HG03045 (cell line): ENCODE results near the gene AKIRIN1.
"Not testable (repeated sequence)": the region's sequence is repeated elsewhere in the genome, so short reads cannot be mapped to it uniquely, and the experiment has no call there.

Experiments
- ATAC-seq: cut with Tn5 transposase; IDR thresholded peaks from one replicate; pipeline ENCODE4 v1.9.1; 2021; ENCODE audit warnings: mild to moderate bottlenecking, moderate library complexity; ENCODE audit not compliant: unreplicated experiment

Gene AKIRIN1

DNA sequence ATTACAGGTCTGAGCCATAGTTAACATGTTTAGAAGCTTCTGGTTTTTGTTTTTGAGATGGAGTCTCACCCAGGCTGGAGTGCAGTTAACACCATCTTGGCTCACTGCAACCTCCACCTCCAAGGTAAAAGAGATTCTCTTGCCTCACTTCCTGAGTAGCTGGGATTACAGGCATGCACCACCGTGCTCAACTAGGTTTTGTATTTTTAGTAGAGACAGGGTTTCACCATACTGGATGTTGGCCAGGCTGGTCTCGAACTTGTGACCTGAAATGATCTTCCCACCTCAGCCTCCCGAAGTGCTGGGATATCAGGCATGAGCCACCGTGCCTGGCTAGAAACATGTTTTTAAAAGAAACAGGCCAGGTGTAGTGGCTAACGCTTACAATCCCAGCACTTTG, 45.6 kb downstream of the AKIRIN1 start:
- ATAC-seq = no peak

DNA sequence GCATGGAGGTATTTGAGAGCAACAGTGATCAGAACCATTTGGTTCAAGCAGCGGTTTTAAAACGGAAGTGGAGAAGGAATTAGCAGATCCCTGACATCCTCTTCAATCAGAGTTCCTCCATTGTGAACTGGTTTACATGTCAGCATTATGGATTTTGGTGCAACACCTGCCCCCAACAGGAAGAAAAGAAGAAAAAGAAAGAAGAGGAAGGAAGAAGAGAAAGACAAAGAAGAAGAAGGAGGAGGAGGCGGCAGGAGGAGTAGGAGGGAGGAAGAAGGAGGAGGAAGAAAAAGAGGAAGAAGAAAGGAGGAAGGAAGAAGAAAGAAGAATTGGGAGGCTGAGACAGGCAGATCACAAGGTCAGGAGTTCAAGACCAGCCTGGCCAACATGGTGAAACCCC, 52.4 kb downstream of the AKIRIN1 start:
- no peak for ATAC-seq

DNA sequence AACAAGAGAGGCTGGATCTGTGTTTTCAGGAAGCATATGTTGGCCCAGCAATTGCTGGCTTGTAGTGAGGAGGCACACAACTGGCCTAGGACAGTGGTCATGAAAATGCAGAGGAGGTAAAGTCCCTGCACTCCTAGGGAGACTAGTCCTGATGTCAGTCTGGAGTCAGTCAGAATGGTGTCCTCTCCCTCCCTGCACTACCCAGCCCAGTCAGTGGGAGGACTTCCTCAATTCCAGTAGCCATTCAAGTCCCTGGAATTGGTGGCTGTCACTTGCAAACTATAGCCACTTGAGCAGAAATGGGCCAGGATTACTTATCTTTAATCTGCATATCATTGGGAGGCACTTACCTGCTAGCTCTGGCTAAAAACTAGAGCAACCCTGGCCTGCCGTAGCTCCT, 53.7 kb downstream of the AKIRIN1 start:
- no peak for ATAC-seq

DNA sequence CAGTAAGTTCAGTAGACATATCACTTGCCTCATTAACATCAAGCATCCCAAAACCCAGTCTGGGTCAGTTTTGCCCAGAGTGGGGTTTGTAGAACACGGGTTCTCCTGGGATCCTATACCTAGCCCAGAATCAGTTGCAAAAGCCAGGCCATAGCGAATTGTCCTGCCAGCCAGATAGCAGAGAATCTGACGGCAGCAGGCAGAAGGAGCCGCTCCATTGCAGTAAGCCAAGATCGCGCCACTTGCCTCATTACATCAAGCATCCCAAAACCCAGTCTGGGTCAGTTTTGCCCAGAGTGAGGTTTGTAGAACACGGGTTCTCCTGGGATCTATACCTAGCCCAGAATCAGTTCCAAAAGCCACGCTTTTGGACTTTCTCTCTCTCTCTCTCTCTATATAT, 54.2 kb downstream of the AKIRIN1 start:
- no peak for ATAC-seq

DNA sequence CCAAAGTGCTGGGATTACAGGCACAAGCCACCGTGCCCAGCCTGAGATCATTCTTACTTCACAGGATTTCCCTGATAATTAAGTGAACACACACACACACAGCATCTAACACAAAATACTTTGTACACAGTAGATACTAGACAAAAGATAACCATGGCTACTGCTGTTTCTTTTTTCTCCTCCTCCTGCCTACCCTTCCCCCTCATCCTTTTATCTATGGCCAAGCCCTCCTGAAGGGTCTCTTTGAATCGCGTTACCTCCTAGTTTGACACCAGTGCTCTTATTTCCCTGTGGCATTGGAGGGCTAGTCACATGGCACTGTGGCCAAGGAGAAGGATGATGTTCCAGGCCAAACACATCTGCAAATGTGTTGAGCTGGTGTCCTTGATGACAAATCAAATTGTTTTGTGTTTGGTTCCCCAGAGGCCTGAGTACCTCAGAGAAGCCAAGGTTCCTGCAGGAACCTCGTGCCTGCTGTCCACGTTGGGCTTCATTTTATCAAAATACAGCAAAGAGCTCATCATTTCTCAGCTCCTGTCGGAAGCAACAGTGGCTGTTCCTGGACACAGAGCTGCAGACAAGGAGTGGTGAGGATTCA, 55.6 kb downstream of the AKIRIN1 start:
- ATAC-seq = no peak

DNA sequence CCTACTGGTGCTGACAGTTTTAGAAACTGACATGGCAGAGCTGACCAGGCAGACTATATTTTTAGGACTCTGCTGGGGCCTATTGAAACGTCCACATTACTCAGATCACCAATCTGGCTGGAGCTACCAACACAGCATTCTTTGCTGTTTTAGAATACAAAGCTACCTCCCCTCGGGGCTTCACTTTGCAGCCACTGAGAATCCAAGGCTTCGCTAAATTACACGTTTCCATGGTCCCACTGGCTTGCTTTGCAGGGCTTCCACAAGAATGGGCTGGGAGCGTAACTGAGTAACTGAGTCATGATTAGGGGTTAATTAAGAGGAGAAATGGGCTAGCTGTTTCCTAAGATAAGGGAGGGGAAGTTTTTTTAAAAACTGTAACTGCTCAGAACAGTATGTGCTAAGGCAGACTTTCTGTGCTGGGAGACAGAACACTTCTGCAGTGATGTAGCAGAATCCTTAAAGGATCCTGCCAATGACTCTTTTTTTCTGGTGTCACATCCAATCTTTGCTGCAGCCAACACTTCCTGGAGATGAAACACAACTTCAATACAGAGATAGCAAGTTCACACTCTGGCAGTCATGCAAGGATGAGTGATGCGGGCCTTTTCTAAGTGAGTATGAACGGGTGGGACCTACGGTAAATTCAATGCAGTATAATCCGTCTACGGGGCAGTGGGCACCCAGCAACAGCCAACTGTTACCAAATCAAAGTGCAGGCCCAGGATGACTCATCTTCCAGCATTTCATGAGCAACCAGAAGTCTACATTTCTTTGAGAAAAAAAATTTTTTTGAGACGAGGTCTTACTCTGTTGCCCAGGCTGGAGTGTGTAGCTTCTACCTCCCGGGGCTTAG, 56.5 kb downstream of the AKIRIN1 start:
- ATAC-seq = no peak

DNA sequence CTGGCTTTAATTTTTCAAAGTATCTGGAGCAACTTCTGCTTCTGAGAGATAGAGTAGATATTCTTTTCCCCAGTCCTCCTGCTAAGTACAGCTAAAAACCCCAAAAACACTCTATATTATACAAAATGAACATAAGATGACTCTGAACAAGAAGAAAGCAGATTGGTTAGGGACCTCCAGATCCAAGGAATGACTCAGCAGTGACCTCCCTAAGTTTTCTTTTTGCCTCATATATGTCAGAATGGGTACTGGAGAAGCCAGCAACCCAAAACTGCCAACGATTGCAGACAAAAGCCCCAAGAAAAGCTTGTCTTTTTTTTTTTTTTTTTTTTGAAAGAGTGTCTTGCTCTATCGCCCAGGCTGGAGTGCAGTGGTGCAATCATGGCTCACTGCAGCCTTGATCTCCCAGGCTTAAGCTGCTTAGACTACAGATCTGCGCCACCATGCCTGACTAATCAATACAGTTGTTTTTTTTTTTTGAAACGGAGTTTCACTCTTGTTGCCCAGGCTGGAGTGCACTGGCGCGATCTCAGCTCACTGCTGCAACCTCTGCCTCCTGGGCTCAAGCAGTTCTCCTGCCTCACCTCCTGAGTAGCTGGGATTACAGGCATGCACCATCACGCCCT, 57.8 kb downstream of the AKIRIN1 start:
- ATAC-seq = no peak

DNA sequence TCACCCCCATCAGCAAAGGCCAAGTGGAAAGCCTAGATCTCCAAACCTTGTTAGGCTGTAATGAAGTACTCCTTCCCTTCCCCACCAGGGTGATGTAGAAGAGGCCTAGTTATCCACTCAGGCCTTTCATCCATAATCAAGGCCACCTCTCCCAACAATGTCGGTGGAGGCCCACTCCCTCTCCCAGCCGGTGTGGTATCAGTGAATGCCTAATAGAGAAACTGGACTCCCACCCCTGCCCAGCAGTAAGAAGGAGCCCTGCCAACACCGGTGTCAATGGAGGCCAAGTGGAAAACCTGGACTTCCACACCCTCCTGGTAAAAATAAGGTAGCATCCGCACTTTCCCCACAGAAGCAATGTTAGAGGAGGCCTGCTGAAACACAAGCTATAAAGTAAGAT, 58.9 kb downstream of the AKIRIN1 start:
- ATAC-seq = no peak

DNA sequence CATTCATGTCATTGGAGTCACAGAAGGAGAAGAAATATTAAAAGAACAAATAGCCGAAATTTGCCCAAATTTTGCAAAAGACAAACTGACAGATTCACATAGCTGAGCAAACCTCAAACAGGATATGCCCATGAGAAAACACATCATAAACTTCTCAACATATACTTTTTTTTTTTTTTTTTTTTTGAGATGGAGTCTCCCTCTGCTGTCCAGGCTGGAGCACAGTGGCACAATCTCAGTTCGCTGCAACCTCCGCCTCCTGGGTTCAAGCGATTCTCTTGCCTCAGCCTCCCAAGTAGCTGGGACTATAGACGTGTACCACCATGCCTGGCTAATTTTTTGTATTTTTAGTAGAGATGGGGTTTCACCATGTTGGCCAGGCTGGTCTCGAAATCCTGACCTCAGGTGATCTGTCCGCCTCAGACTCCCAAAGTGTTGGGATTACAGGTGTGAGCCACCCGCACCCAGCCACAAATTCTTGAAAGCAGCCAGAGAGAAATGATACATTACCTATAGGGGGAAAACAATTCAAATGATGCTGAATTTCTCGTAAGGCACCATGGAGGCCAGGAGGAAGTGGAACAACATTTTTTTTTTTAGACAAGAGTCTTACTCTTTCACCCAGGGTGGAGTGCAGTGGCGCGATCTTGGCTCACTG, 60.2 kb downstream of the AKIRIN1 start:
- ATAC-seq = not testable (repeated sequence)

DNA sequence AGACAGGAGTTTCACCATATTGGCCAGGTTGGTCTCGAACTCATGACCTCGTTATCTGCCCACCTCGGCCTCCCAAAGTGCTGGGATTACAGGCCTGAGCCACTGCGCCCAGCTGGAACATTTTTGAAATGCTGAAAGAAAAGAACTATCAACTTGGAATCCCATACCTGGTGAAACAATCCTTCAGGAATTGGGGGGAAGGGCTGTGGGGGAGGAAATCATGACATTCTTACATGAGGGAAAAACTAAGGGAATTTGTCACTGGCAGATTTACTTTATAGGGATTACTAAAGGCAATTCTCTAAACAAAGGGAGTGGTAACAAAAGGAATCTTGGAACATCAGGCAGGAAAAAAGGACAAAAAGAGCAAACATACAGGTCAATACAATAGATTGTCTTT, 60.9 kb downstream of the AKIRIN1 start:
- no peak for ATAC-seq

DNA sequence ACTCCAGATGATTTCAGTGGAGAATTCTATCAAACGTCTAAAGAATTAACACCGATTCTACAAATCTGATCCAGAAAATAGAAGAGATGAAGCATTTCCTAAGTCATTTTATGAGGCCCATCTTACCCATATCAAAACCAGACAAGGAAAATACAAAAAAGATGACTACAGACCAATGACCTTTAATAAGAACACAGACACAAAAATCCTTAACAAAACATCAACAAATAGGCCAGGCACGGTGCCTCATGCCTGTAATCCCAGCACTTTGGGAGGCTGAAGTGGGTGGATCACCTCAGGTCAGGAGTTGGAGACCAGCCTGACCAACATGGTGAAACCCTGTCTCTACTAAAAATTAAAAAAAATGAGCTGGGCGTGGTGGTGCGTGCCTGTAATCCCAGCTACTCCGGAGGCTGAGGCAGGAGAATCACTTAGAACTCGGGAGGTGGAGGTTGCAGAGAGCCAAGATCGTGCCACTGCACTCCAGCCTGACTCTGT, 64.2 kb downstream of the AKIRIN1 start:
- ATAC-seq = not testable (repeated sequence)
